Fibroblast of the aortic adventitia (primary cell): ENCODE measurements around the gene SELENON. TPM values are rescaled to one million over a fixed set of nuclear protein-coding genes. Genes with fewer than 3 reads are reported as not detected.

Experiments
- DNase-seq: peaks from one replicate; pipeline ENCODE4 v3.0.0-alpha.2; 2010; ENCODE audit warnings: low read depth
- H3K4me3 ChIP-seq: 2 replicates; pipeline ENCODE4 v1.5.1; 2011; ENCODE audit warnings: low read depth, mild to moderate bottlenecking, control low read depth, low read length, moderate library complexity
- CTCF ChIP-seq: IDR thresholded peaks from 2 replicates; pipeline ENCODE4 v1.5.1; 2011; ENCODE audit warnings: mild to moderate bottlenecking, low read length, control low read depth, inconsistent platforms; ENCODE audit not compliant: insufficient read depth
- total RNA-seq: library from RNA; depleted of rRNA; stranded (reverse); fragments of >200 nt; gene quantifications from 2 replicates; pipeline ENCODE4 v1.2.3, GENCODE V29; 2012; ENCODE audit warnings: low replicate concordance

Gene SELENON
- total RNA-seq, 1 donor = 35.0 TPM

GRCh38 chr1:25784575-25785051, 15.4 kb upstream of the SELENON start:
- no peak overlapping the region for H3K4me3 ChIP-seq
- DNase-seq = no peak
- no peak for TF ChIP-seq CTCF

- TF ChIP-seq CTCF = no peak
- H3K4me3 ChIP-seq = no peak overlapping the region
- DNase-seq = no peak
Observed at GRCh38 chr1:25785333-25786067, 14.5 kb upstream of the SELENON start.

- peak; percentile 22 for DNase-seq
- H3K4me3 ChIP-seq = no peak overlapping the region
- TF ChIP-seq CTCF = no peak
Observed at GRCh38 chr1:25786887-25787759, 12.9 kb upstream of the SELENON start.

- no peak for DNase-seq
- TF ChIP-seq CTCF = no peak
- no peak overlapping the region for H3K4me3 ChIP-seq
Observed at GRCh38 chr1:25787760-25788166, 12.2 kb upstream of the SELENON start.

GRCh38 chr1:25790472-25790871, 9.5 kb upstream of the SELENON start:
- no peak for TF ChIP-seq CTCF
- H3K4me3 ChIP-seq = no peak overlapping the region
- DNase-seq = no peak

- DNase-seq = no peak
- H3K4me3 ChIP-seq = no peak overlapping the region
- no peak for TF ChIP-seq CTCF
Observed at GRCh38 chr1:25792115-25792514, 7.9 kb upstream of the SELENON start.
